Occipital lobe (tissue), 2 donors: Measurements from ENCODE around the gene SLC24A5. TPM values are rescaled to one million over a fixed set of nuclear protein-coding genes. Genes with fewer than 3 reads are reported as not detected.

Experiments
- DNase-seq: peaks from one replicate; lab custom pipeline; 2025; lab: John Stamatoyannopoulos, UW
- total RNA-seq: library from RNA; depleted of rRNA; stranded (reverse); fragments of >200 nt; gene quantifications from one replicate; pipeline ENCODE4 v1.2.3, GENCODE V29; 2014

SLC24A5 gene
- total RNA-seq, 1 donor from 2014 or later, result not detected

DNA sequence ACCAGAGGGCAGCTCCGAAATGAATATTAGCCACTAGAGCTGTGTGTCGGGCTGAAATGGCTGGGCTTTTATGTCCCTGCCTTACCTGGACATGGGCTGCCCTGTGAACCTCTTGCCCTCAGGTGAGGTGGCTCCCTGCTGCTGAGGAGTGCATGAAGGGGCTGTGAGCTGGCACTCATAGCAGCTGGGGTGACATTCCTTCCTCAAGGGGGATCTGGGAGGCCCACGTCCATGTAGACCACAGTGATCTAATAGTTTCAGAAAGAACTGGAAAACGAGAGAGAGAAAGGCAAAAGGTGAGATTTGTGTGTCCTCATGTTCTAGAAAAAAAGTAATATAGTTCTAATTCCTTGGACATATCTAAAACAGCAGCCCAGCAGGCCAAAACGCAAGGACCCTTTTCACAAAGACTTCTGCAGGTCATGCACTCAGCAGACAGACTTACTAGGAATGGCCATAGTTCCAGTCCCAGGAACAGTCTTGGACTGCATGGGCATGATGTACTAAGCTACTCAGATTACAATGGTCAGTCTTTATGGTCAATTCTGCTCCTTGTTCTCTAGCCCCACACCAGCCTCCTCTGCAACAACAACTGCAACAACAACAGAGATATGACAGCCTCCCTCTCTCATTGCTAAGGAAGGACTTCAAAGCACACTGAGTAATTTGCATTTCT, 10.8 kb upstream of the SLC24A5 start:
- DNase-seq, result no peak

DNA sequence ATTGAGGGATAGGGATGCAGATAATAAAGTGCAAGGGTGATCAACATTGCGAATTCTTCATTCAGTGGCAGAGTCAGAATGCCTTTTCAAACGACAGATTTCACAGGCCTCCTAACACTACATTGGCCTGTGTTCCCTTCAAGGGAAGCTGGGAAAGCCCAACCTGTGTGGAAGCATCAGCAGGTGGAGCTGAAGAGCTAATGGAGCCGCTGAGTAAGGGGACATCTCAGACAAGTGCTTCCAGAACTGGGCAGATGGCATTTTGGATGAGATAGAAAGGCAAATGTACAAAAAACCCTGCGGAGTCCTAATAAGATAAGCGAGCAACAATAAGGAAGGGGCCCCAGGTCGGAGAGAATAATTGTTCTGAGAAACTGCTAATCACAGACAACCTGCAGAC, 8.5 kb upstream of the SLC24A5 start:
- no peak for DNase-seq

DNA sequence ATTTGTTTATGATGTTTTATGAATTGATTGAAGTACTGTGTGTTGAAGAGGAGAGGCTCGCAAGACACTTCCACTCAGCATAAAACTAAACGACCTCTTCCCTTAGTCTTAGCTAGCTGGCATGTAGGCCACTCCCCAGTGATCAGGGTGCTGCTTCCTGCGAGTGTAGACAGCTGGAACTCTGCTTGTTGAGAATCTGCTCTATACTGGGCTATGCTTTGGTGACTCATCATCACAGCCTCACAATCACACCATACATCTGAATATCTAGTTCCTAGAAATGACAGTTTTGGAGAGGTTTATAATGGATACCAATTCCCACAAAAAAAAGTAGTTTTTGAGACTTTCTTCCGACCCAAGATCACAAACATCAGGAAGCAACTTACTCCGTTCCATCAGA, 1.5 kb upstream of the SLC24A5 start:
- no peak for DNase-seq

DNA sequence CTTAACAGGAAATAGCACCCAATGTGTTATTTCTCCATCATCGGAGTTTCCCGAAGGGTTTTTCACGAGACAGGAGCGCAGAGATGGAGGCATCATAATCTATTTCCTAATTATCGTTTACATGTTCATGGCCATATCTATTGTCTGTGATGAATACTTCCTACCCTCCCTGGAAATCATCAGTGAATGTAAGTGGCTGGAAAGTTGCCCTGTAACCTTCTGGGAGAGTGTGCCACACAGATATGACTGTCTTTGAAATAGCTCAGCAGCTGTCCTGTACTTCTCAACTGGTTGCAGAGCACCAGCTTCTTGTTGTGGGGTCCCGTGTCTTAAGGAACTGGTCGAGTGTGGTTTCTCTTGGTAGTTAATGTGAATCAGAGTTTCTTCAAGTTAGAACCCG, 1.1 kb downstream of the SLC24A5 start:
- no peak for DNase-seq

DNA sequence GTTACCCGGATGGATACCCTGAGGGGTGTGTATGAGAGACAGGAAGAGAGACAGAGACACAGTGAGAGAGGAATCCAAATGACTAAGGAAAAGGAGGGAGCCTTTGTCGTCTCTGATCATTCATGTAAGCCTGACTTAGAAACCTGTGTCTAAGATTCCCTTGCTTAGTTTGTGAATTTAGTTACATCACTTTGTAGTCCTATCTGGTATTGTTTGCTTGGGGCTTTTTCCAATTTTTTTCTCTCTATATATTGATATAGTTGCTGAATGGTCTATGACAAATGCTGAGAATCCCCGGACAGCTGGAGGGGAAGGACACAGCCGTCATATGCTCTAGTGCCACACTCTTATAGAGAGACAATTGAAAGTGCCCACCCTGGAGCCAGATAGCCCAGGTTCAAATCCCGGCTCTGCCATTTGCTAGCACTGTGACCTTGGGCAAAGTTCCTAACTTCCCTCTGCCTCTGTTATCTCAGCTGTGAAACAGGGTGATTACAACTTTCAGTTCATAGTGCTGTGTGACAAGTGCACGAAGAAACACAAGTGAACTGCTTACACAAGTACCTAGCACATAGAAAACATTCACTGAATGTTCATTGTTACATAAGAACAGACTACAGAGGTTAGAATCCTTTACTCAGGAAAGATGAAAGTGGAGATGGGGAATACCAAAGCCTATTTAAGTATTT, 6.0 kb downstream of the SLC24A5 start:
- no peak for DNase-seq

DNA sequence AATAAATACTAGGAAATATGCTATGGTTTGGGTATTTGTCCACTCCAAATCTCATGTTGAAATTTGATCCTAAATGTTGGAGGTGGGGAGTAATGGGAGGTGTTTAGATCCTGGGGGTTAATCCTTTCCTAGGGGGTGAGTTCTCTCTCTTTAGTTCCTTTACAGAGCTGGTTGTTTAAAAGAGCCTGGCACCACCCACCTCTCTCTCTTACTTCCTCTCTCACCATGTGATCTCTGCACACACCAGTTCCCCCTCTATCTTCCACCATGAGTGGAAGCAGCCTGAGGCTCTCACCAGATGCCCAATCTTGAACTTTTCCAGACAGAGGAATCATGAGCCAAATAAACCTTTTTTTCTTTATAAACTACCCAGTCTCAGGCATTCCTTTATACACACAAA, 10.5 kb downstream of the SLC24A5 start:
- no peak for DNase-seq

DNA sequence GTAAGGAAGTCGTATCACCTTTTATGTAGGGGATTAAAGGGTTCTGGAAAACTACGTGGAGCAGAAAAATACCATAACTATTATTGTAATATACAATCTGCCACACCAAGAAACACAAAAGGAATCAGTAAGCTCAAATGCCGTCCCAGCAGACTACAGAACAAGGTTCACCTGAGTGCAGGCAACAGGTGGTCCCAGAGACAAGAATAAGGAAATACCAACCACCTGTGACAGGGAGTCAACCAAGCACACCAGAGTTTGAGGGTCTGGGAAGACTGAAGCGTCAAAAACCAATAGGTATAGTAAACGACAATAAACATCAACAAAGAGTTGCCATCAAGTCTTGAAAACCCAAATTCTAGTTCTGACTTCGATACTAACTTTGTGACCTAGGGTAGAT, 12.1 kb downstream of the SLC24A5 start:
- no peak for DNase-seq

DNA sequence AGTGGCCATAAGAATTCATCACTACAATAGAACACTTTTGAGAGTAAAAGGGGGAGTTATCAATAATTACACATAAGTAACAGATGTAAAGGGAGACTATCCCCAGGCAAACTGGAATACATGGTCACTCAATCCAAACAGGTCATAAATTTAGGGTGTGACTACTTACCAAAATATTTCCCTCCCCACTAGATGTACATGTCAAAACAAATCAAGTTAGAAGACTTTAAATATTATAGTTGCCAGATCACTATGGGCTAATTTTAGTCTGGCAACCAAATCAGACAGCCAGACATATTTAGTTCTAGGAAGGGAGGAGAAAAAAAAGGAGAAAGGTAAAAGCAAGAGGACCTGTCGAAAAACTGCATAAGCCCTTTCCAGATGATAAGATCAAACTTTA, 23.1 kb downstream of the SLC24A5 start:
- no peak for DNase-seq

DNA sequence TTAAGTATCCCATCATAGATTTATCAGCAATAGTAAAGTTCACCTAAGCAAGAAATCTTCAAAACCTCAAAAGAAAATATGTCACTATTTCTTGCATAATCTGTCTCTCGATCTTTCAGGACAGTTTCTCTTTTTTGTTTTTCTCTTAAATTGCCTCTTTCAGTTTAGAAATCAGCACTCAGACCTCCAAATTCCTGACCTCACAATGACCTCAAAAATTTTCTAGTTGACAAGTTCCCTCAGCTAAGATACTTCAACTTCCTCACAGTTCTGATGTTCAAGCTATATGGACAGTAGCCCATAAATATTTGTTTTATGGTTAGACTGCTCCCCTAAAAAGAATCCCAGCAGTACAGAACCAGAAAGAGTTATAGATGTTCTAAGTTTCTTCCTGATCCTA, 24.1 kb downstream of the SLC24A5 start:
- no peak for DNase-seq

DNA sequence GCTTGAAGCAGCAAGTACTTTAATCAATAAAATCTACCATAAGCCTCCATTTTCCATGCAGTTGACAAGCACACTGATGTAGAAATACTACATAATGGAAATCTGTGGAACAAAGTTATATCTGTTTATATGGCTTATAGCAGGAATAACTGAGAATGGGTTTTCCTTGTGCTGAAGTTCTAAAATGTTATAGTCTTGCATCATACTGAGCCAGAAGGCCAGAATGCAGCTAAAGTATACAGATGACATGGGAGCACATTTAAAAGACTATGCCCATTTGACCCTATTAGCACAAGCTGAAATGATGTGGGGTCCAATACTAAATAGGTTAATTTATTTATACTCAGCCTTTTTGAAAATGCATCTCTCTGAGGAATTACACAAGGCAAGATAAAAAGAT, 25.1 kb downstream of the SLC24A5 start:
- DNase-seq, result no peak

DNA sequence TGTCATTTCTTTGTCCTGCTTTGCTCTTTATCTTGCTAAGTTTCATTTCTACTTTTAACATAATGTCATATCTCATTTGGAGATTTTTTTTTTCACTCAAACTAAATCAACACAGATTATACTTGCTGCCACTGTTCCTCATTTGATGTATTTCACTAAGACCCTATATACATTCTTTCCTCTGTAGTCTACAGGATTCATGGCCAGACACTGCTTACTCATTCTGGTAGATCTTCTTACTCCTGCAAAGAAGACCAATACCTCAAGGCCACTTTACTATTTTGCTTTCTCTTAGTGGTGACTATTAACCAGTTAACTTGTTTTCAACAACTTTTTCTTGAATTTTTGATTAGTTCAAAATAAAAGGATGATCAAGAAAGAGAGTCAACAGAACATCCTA, 26.6 kb downstream of the SLC24A5 start:
- DNase-seq, result no peak

DNA sequence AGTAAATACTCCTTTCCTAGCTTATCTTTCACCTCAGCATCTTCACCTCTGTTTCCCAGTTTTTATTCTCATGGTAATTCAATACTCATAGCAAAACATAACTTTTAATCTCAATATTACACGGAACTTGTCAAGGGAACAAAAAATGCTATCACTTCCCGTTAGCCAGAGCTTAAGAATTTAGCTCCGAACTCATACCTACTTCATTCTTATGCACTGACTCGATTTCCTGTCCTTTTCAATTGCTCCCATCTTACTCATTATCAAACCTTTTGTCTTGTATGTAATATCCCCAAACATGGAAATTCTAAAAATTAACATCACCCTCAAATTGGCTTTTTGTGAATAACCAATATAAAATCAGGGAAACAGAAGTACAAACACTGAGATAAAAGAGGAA, 29.1 kb downstream of the SLC24A5 start:
- DNase-seq, result no peak

DNA sequence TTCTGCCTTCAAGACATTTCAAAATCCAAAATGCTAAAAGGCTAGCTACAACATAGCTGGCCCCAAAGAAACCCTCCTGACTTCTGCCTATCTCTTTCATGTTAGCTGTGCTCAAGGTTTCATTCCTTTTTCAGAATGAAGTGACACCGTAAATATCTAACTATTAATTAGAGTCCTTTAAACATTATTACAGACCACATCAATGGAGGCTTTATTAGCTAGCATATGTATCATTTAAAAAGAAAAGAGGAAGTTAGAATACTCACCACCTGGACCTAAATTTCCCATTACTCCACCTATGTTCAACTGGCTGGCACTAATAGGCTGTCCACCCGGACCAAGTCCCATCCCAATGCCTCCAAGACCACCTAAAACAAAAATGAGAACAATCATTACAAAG, 32.7 kb downstream of the SLC24A5 start:
- no peak for DNase-seq

DNA sequence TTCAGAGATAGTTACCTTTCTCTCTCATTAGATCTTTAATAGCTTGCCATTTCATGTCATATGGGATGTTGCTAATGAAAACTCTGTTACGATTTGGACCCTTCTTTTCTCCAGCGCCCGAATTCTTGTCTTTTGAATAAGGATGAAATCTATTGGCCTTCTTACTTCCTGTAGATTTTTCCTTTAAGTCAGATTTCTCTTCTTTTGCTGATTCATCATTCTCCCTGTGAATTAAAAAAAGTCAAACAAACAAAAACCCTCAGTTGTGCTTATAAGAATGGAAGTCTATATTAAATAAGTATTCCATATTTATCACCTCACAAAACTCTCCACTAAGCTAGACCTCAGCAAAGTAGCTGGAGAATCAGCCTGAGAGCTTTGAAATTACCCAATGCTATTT, 47.8 kb downstream of the SLC24A5 start:
- DNase-seq, result no peak

DNA sequence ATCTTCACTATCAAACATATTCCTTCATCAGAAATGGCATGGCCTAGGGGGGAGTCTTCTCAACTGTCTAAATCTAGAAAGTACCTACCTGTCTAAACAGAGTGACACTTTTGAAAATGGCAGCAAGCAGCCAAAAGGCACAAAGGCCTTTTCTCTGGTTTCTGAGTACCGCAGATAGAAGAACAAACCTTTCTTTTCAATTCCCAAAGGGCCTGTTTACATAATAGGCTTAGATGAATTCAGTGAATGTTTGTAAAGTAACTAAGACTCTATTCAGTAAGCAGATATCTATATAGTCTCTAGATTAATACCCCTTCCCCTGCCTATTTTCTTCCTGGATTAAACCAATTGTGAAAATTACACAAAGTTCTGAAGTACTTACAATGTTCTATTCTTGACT, 50.2 kb downstream of the SLC24A5 start:
- no peak for DNase-seq

DNA sequence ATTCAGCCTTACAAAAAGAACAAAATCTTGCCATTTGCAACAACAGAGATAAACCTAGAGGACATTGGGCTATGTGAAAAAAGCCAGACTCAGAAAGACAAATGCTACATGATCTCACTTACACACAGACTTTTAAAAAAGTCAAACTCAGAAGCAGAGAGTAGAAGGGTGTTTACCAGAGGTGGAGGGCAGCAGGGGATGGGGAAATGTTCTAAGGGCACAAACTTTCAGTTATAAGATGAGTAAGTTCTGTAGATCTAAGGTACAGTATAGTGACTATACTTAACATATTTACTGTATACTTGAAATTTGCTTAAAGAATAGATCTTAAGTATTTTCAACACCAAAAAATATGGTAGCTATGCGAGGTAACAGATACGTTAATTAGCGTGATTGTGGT, 54.3 kb downstream of the SLC24A5 start:
- DNase-seq, result no peak

DNA sequence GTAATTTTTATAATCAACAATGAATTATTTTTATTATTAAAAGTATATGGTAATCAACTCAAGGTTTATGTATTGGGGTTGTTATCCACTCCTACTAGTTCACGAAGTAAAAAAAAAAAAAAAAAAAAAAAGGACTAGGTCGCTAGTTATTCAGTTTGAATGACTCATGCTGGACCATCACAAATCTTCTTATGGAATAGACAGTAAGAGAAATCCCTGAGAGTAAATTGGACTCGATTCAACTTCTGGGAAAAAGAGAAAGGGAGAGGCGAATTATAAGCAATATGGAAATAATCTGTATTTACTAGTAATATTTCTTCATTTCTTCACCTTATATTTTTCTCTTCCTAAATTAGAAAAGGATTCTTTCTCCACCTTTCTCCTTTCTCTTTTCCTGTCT, 55.3 kb downstream of the SLC24A5 start:
- no peak for DNase-seq

DNA sequence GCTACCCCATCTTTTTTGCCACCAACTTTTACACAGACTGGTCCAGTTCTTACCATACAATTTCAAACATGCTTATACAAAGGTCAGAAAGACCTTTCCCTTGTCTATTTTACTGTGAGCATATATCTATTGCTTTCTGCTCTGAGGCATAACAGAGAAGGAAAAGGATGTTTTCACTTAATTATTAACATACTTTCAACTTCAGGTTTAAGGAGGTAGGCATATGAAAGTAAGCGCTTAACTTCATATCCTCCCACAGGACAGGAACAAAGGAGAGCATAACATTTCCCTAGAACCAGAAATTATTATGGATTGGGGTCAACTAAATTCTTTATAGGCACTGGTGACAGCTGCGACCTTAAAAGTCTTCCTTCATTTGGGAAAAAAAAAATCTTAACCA, 56.2 kb downstream of the SLC24A5 start:
- DNase-seq, result no peak

DNA sequence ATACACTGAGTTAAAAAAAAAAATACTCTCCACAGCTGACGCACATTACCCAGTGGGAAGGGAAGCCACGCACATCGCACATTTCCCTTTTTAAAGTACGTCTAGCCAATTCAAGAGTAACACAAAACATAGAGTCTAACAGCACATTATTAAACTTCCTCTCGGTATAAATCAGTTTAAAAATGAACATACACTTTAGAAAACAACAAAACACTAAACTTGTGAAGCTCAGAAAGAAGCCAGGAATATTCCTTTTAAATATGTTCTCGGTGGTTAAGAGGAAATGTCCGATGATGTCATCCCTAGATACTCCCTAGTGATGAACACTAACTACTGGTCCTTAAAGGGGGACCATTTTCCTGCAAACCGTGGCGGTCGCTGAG, 56.6 kb downstream of the SLC24A5 start:
- DNase-seq, result no peak

DNA sequence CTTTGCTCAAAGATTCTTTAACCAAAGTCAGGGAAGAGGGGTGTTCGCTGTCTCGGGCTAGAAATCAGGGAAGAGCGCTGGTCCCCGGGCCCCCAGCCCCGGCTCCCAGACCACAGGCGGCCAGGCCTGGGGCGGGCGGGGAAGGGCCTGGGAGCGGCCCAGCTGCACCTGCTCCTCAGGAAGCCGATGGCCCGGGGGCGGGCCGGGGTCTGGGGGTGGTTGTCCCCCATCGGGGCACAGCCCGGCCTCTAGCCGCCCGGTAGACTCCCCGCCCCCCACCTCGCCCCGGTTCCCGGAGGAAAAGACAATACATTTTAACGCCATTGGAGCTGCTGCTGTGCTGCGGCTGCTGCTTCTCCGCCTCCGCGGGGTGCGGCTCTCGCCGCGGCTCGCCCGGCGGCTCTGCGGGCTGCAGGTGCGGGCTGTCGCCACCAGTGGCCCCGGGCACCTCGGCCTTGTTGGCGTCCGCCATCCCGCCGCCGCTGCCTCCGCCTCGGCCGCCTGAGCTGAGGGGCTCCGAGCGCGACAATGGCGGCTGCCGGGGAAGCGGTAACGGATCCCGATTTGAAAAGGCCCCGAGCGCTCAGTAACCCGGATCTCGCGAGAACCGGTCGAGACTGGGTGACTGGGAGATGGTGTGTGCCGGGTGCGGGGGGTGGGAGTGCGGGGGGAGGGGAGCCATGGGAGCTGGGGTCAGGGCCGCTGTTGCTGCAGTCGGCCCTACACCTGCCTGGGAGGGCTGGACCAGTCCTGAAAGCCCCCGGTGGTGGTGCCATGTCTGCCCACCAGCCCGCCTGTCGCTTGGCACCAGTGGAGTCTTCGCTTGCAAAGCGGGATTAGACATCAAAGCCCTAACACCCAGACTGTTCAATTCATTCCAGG, 57.2 kb downstream of the SLC24A5 start, which contains the start of gene MYEF2:
Gene MYEF2 (minus strand): TSS at position 530 of the 882 bp plus-strand sequence. CDS start 58 bp downstream, at position 472.
- peak; percentile 80 for DNase-seq

DNA sequence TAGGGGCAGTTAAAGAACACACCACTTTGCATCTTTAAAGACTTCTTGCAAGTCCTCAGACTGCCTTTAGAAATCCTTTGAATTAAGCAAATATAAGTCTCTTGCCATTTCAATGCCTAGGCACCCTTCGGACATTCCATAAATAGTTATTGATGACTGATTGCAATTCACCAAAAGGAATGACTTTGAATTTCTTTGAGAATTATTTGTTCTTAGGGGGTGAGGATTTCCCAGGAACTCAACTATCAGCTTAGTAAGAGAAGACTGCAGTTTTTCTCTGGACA, 57.8 kb downstream of the SLC24A5 start:
- DNase-seq, result no peak

DNA sequence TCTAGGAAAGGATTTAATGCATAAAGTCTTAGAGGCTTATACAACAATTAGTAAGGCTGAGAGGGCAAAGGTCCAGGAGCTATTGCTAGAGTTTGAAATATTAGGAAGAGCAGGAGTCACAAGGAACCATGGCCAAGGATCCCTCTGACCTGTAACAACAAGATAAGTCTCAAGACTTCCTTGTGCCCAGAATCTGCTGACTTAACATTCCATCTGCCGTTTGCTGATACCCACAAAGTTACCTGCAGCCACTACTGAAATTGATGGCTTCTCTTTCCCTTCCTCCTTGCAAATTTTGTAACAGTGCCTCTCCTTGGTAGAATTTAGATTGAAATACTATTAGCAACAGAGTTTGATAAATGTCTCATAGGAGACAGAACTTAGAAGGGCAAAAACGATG, 62.0 kb downstream of the SLC24A5 start:
- DNase-seq, result no peak

DNA sequence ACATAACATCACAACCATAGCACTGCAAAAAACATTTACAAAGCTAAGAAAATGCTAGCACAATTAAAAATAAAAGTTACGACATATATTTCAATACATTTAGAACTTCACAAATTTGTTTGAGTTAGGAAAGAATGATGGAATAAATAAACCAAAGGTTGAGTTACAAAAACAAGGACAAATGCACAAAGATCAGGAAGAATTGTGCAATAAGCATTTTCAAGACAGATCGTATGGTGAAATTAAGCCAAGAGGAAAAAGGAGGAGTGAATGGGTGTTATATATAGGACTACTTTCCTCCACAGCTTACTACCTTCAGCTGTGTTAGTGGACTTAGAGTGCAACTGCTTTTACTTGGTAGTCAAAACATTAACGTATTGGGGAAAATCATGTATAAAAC, 64.7 kb downstream of the SLC24A5 start:
- DNase-seq, result no peak
